Measurements from ENCODE around the gene RASEF. TPM values are rescaled to one million over a fixed set of nuclear protein-coding genes. Genes with fewer than 3 reads are reported as not detected.
"Not testable (repeated sequence)": the region's sequence is repeated elsewhere in the genome, so short reads cannot be mapped to it uniquely, and the experiment has no call there.

RASEF gene
- total RNA-seq, 4 donors from 2014 or later: 0.40 to 9.9 (median 0.81) TPM

DNA sequence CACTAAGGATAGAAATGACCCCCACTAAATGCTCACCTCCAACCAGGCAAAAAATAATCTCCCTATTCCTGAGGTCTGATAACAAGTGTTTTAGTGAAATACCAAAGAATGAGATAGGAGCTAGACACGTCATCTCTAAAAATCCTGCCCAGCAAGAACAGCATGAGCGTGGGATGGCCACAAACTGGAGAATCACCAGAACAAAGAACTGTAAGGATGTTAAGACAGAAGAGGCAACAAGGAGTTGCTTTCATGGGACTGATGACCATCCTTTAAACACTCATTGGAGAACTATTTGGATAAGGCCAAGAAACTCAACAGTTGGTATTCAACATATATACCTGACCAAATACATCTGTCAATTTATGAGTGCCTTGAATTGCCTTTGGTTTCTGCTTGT, 113.7 kb downstream of the RASEF start:
- no peak for TF ChIP-seq POLR2A (IDR thresholded peaks at IDR 0.05)
- TF ChIP-seq, protein P1, sequence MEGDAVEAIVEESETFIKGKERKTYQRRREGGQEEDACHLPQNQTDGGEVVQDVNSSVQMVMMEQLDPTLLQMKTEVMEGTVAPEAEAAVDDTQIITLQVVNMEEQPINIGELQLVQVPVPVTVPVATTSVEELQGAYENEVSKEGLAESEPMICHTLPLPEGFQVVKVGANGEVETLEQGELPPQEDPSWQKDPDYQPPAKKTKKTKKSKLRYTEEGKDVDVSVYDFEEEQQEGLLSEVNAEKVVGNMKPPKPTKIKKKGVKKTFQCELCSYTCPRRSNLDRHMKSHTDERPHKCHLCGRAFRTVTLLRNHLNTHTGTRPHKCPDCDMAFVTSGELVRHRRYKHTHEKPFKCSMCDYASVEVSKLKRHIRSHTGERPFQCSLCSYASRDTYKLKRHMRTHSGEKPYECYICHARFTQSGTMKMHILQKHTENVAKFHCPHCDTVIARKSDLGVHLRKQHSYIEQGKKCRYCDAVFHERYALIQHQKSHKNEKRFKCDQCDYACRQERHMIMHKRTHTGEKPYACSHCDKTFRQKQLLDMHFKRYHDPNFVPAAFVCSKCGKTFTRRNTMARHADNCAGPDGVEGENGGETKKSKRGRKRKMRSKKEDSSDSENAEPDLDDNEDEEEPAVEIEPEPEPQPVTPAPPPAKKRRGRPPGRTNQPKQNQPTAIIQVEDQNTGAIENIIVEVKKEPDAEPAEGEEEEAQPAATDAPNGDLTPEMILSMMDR (IDR thresholded peaks at IDR 0.05): no peak
- H3K4me3 ChIP-seq: no peak overlapping the region

DNA sequence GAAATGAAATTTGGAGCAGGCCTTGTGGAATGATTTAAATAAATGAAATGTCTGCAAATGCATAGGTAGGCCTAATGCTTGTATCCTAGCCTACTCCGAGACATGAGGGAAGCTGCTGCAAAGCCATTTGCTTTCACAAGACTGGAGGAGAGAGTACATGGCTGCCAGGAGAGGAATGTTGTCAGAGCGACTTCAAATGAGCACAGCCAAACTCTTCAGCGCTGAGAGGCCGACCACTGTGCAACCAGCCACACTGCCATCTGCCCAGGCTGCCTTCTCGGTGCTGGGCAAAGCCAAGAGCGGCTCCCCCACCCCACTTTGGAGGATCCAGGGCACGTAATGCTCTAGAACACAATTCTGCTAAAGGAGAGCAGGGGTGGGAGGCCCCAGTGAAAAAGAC, 122.6 kb downstream of the RASEF start:
- no peak overlapping the region for H3K27ac ChIP-seq
- no peaks in the 10 kb centered on the region for H3K9me3 ChIP-seq
- no peaks in the 10 kb centered on the region for H3K36me3 ChIP-seq
- intact Hi-C loops (cut with DNase I; ENCODE audit: low total_unique reads): no loop called here
- TF ChIP-seq POLR2A (IDR thresholded peaks at IDR 0.05): no peak
- TF ChIP-seq, protein P1 (IDR thresholded peaks at IDR 0.05): no peak
- DNase-seq: no peak
- no peaks in the 10 kb centered on the region for H3K27me3 ChIP-seq
- no peaks in the 10 kb centered on the region for H3K4me1 ChIP-seq
- H3K4me3 ChIP-seq: no peak overlapping the region

More for the DNA sequence above, 113.7 kb downstream of the RASEF start:
- intact Hi-C loops (cut with DNase I; ENCODE audit: low total_unique reads): no loop called here
- Histone ChIP-seq H3K27ac (no peak overlapping the region), H3K27me3 (no peaks in the 10 kb centered on the region), H3K4me1 (no peaks in the 10 kb centered on the region), H3K9me3 (no peaks in the 10 kb centered on the region), H3K36me3 (no peaks in the 10 kb centered on the region)
- DNase-seq: no peak

DNA sequence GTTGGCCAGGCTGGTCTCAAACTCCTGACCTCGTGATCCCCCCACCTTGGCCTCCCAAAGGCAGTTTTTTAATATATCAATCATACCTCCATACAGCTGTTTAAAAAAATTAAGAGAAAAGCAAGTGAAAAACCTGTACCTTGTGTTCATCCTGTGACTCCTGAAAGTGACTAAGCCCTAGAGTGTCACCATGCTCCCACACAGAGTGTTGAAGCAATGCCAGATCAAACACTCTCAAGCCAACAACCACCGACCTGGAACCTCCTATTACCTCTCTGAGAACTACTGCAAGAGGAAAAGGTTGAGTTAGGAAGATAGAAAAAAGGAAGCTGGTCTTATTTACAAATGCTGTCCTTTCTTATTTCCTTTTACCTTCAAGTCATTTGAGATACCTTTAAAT, 123.5 kb downstream of the RASEF start:
- Histone ChIP-seq H3K4me1 (no peaks in the 10 kb centered on the region), H3K27ac (no peak overlapping the region), H3K36me3 (no peaks in the 10 kb centered on the region), H3K4me3 (no peak overlapping the region), H3K27me3 (no peaks in the 10 kb centered on the region), H3K9me3 (no peaks in the 10 kb centered on the region)
- no peak for TF ChIP-seq POLR2A (IDR thresholded peaks at IDR 0.05)
- TF ChIP-seq, protein P1 (IDR thresholded peaks at IDR 0.05): no peak
- DNase-seq: no peak
- intact Hi-C loops (cut with DNase I; ENCODE audit: low total_unique reads): no loop called here

DNA sequence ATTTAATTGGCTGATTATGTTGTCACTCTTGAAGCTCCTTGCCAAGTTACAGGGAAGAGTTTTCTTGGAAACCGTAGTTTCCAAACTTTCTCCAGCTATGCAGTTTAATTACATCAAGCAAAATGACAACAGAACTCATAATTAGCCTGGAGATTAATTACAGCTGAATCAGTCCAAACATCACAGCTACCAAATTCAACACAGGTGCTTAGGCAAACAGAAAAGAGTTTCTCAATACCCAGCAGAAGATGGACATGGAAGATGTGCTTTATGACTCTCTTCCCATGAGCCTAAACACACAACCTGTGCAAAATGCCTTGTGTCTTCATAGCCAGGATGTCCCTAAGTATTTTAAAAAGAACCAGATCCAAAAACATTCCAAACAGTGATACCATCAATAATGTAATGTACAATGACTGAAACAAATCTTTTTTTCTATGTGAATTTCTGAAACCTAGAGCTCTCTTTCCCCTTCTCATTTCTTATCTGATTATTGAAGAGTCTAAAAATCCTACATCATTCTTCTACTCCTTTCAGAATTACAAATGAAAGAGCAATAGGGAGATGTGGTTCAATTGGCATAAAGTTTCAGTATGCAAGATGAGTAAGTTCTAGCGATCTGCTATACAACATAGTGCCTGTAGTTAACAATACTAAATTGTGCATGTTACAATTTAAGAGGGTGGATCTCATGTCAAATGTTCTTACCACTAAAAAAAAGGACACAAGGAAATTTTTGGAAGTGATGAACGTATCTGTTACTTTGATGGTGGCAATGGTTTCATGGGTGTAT, 124.3 kb downstream of the RASEF start:
- Histone ChIP-seq H3K27ac (no peak overlapping the region), H3K4me3 (no peak overlapping the region), H3K27me3 (no peaks in the 10 kb centered on the region), H3K4me1 (no peaks in the 10 kb centered on the region), H3K9me3 (no peaks in the 10 kb centered on the region), H3K36me3 (no peaks in the 10 kb centered on the region)
- no peak for DNase-seq
- TF ChIP-seq, protein P1 (IDR thresholded peaks at IDR 0.05): no peak
- TF ChIP-seq POLR2A (IDR thresholded peaks at IDR 0.05): no peak
- intact Hi-C loops (cut with DNase I; ENCODE audit: low total_unique reads): no loop called here

DNA sequence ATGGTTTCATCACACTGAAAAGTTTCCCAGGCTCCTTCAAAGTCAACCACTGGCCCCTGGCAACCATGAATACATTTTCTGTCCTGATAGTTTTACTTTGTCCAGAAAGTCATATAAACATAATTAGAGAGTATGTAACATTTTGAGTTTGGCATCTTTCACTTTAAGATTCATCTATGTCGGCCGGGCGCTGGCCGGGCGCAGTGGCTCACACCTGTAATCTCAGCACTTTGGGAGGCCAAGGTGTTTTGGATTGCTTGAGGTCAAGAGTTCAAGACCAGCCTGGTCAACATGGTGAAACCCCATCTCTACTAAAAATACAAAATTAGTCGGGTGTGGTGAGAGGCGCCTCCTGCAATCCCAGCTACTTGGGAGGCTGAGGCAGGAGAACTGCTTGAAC, 126.4 kb downstream of the RASEF start:
- H3K4me1 ChIP-seq; H3K4me3 ChIP-seq; H3K9me3 ChIP-seq; H3K36me3 ChIP-seq; intact Hi-C loops (cut with DNase I; ENCODE audit: low total_unique reads); H3K27ac ChIP-seq; H3K27me3 ChIP-seq; DNase-seq: not testable (repeated sequence)

All from uterus (tissue), 4 donors.